Cardiac muscle cell (in vitro differentiated cells and primary cell): Measurements from ENCODE around the gene DGKB. TPM values are rescaled to one million over a fixed set of nuclear protein-coding genes. Genes with fewer than 3 reads are reported as not detected.

ENCODE experiments used
- DNase-seq, 2 donors: peaks; one replicate each; pipeline versions ENCODE4 v3.0.0 to v3.0.0-alpha.2; 2010 to 2017; ENCODE audit warnings: low read depth in 1 of 2, low spot score in 1 of 2
- H3K27ac ChIP-seq: fragments of 200-600 bp; sonication (generic); 2 replicates; pipeline ENCODE4 v1.5.1; 2016
- H3K27me3 ChIP-seq: fragments of 200-600 bp; sonication (generic); 2 replicates; pipeline ENCODE4 v1.6.0; 2016; ENCODE audit warnings: control low read depth
- H3K36me3 ChIP-seq: fragments of 200-600 bp; sonication (generic); 2 replicates; pipeline ENCODE4 v1.5.1; 2016; ENCODE audit warnings: control low read depth
- H3K4me1 ChIP-seq: fragments of 200-600 bp; sonication (generic); 2 replicates; pipeline ENCODE4 v1.8.1; 2017; ENCODE audit warnings: low read depth, mild to moderate bottlenecking, mixed run types
- H3K4me3 ChIP-seq: fragments of 200-600 bp; sonication (generic); 2 replicates; pipeline ENCODE4 v1.5.1; 2016; ENCODE audit warnings: mild to moderate bottlenecking
- H3K9me3 ChIP-seq: fragments of 200-600 bp; sonication (generic); 2 replicates; pipeline ENCODE4 v1.5.1; 2017; ENCODE audit warnings: low read depth, mild to moderate bottlenecking, control low read depth
- CTCF ChIP-seq: IDR thresholded peaks from 2 replicates; pipeline ENCODE4 v1.5.1; 2012; ENCODE audit warnings: low read depth, mild to moderate bottlenecking, low read length
- polyA plus RNA-seq: library from polyadenylated mRNA; unstranded; fragments of >200 nt; fragmentation: Nextera tagmentation; extraction: Ambion mirVana; gene quantifications from 2 replicates; pipeline ENCODE4 v1.2.1, GENCODE V29; 2016
- total RNA-seq: library from RNA; depleted of rRNA; stranded (reverse); fragments of >200 nt; gene quantifications from 2 replicates; pipeline ENCODE4 v1.2.3, GENCODE V29; 2016

Gene DGKB
- total and polyA plus RNA-seq, 2 experiments from 2014 or later, result 0.07 to 0.86 TPM

GRCh38 chr7:14748461-14748860 is 154.1 kb downstream of the DGKB start:
- peak in 1 of 2 donors; percentile 92 for DNase-seq

GRCh38 chr7:14747701-14748100 is 154.8 kb downstream of the DGKB start:
- DNase-seq, result peak in 1 of 2 donors; percentile 68
- no peaks in the 10 kb centered on the region for H3K36me3 ChIP-seq
- no peak for TF ChIP-seq CTCF
- H3K4me1 ChIP-seq, result no peaks in the 10 kb centered on the region
- no peak overlapping the region for H3K4me3 ChIP-seq
- no peaks in the 10 kb centered on the region for H3K27me3 ChIP-seq
- H3K27ac ChIP-seq, result no peak overlapping the region
- no peaks in the 10 kb centered on the region for H3K9me3 ChIP-seq

More at GRCh38 chr7:14748461-14748860, 154.1 kb downstream of the DGKB start:
- no peak overlapping the region for H3K4me3 ChIP-seq
- no peaks in the 10 kb centered on the region for H3K36me3 ChIP-seq
- H3K27ac ChIP-seq, result no peak overlapping the region
- no peaks in the 10 kb centered on the region for H3K4me1 ChIP-seq
- no peaks in the 10 kb centered on the region for H3K27me3 ChIP-seq
- no peaks in the 10 kb centered on the region for H3K9me3 ChIP-seq
- TF ChIP-seq CTCF, result no peak

GRCh38 chr7:14745076-14745475 is 157.5 kb downstream of the DGKB start:
- H3K4me3 ChIP-seq, result no peak overlapping the region
- H3K27ac ChIP-seq, result no peak overlapping the region
- H3K36me3 ChIP-seq, result no peaks in the 10 kb centered on the region
- DNase-seq, result no peak
- no peak for TF ChIP-seq CTCF
- H3K4me1 ChIP-seq, result no peaks in the 10 kb centered on the region
- H3K27me3 ChIP-seq, result no peaks in the 10 kb centered on the region
- H3K9me3 ChIP-seq, result peaks cover 2% of the 10 kb centered on the region

GRCh38 chr7:14740606-14741005 is 161.9 kb downstream of the DGKB start:
- H3K4me3 ChIP-seq, result no peak overlapping the region
- H3K36me3 ChIP-seq, result no peaks in the 10 kb centered on the region
- H3K4me1 ChIP-seq, result no peaks in the 10 kb centered on the region
- no peak for TF ChIP-seq CTCF
- H3K27ac ChIP-seq, result no peak overlapping the region
- no peaks in the 10 kb centered on the region for H3K27me3 ChIP-seq
- no peak for DNase-seq
- H3K9me3 ChIP-seq, result peaks cover 2% of the 10 kb centered on the region

- DNase-seq, result no peak
- TF ChIP-seq CTCF, result no peak
- Histone ChIP-seq H3K36me3 (no peaks in the 10 kb centered on the region), H3K4me3 (no peak overlapping the region), H3K4me1 (no peaks in the 10 kb centered on the region), H3K27ac (no peak overlapping the region), H3K9me3 (peaks cover 2% of the 10 kb centered on the region), H3K27me3 (no peaks in the 10 kb centered on the region)
Measured at GRCh38 chr7:14739841-14740185, 162.7 kb downstream of the DGKB start.
